ENCODE data around the gene PLD3.

GRCh38 chr19:40339018-40339728, 9.3 kb upstream of the PLD3 start:
- TF ChIP-seq SP1 (IDR thresholded peaks at IDR 0.05) (no peak), NFRKB (IDR thresholded peaks at IDR 0.05) (no peak)
